Omental fat pad (tissue), 4 donors: ENCODE measurements around the gene CCDC6. TPM values are rescaled to one million over a fixed set of nuclear protein-coding genes. Genes with fewer than 3 reads are reported as not detected.

Experiments
- ATAC-seq: fragments of 150-250 bp; one replicate; pipeline ENCODE4 v1.9.1; 2016; ENCODE audit warnings: mild to moderate bottlenecking, moderate library complexity; ENCODE audit not compliant: low FRiP score
- DNase-seq: peaks from one replicate; pipeline ENCODE4 v3.0.0-alpha.2; 2019; ENCODE audit warnings: low spot score
- total RNA-seq, 4 donors: library from RNA; depleted of rRNA; stranded (reverse); fragments of >200 nt; gene quantifications; one replicate each; pipeline ENCODE4 v1.1.0, GENCODE V29; 2016
- TF ChIP-seq, protein P1 (sequence below), 3 donors: fragments of 450-650 bp; IDR thresholded peaks; one replicate each; pipeline ENCODE4 v1.5.1; 2016 to 2017; ENCODE audit warnings: antibody characterized with exemption in 3 of 3, mild to moderate bottlenecking in 3 of 3, moderate library complexity in 2 of 3

CCDC6 gene
- total RNA-seq, 4 donors from 2014 or later = 24.7 to 29.7 (median 25.9) TPM

DNA sequence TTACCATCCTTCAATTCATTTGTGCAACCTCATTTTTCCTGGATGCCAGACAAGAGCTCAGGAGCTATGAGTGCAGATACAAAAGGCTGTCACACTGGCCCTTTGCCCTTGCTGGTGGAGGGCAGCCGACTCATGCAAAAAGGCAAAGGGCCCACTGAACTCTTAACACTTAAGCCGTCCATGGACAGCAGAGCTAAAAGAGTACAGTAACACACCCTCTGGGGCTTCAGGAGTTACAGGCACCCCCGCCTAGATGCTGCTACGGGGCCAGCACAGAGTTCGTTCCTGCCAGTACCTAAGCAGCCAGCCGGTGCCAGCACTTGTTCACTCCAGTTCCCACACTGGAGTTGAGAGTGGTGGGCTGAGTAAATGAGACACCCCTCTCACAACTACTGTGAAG is 83.2 kb downstream of the CCDC6 start:
- no peak for DNase-seq
- no peak for ATAC-seq
- TF ChIP-seq, protein P1, sequence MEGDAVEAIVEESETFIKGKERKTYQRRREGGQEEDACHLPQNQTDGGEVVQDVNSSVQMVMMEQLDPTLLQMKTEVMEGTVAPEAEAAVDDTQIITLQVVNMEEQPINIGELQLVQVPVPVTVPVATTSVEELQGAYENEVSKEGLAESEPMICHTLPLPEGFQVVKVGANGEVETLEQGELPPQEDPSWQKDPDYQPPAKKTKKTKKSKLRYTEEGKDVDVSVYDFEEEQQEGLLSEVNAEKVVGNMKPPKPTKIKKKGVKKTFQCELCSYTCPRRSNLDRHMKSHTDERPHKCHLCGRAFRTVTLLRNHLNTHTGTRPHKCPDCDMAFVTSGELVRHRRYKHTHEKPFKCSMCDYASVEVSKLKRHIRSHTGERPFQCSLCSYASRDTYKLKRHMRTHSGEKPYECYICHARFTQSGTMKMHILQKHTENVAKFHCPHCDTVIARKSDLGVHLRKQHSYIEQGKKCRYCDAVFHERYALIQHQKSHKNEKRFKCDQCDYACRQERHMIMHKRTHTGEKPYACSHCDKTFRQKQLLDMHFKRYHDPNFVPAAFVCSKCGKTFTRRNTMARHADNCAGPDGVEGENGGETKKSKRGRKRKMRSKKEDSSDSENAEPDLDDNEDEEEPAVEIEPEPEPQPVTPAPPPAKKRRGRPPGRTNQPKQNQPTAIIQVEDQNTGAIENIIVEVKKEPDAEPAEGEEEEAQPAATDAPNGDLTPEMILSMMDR (IDR thresholded peaks at IDR 0.05) = no peak

DNA sequence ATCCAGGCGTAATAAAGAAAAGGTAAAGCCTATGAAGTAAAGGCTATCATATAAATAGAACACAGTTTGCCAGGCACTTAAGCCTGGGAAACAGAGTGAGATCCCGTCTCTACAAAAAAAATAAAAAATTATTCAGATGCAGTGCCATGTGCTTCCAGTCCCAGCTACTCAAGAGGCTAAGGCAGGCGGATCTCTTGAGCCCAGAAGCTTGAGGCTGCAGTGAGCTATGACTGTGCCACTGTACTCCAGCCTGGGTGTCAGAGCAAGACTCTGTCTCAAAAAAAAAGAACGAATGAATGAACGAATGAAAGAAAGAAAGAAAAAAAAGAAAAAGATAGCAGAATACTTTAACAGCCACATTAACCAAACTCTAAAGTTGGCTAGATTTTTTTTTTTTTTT is 85.9 kb downstream of the CCDC6 start:
- no peak for ATAC-seq
- DNase-seq = no peak
- TF ChIP-seq, protein P1 (IDR thresholded peaks at IDR 0.05) = no peak

DNA sequence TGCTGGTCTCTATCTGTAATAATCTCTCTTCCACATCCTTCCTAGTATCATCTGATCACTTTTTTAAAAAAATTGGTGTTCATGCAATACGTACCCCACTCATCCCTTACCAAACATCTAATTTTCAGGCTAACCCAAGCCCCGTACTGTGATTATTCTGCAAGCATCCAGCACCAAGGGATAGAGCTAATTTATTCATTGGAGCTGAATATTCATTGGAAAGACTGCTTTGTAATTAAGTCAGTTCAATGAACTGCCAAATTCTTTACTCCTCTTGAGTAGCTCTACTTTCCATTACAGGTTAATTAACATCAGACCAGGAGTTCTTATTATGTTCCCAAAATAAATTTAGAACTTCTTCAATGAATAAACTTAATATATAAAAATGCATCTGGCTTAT is 86.7 kb downstream of the CCDC6 start:
- DNase-seq (no peak), ATAC-seq (no peak)
- TF ChIP-seq, protein P1 (IDR thresholded peaks at IDR 0.05) = no peak

DNA sequence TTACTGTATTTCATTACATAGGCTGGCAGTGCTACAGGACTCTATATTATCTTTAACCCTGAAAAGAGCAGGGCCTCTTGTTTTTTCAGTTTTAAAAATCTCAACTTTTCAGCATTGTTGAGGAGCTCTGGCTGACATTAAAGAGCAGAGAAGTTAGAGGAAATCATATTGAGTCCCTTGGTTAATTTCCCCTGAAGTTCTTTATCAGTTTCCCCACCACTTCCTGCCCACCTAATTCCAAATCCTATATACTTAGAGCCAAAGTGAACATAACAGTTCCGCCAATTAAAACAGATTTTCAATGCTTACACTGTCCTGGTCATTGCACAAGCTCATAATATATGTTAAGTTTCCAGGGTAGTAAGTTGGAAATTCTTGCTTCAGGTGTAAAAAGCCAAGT is 87.1 kb downstream of the CCDC6 start:
- TF ChIP-seq, protein P1 (IDR thresholded peaks at IDR 0.05) = no peak
- DNase-seq (no peak), ATAC-seq (no peak)

DNA sequence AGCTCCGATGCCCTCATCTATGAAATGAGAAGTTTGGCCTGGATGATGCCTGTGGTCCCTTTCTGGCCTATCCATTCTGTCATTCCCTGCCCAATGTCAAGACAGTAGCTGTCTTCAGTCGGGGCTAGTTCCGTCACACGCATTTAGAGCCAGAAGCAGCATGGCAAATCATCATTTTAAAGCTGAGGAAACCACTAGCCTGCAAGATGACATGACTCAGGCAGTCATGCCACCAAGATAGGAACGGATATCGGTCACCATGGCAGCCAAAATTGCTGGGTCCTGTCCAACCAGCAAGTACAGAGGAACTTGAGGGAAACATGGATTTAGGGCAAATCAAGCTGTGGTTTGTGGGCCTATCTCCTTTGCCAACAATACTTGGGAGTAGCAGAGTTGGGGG is 88.6 kb downstream of the CCDC6 start:
- no peak for DNase-seq
- TF ChIP-seq, protein P1 (IDR thresholded peaks at IDR 0.05) = no peak
- ATAC-seq = no peak

DNA sequence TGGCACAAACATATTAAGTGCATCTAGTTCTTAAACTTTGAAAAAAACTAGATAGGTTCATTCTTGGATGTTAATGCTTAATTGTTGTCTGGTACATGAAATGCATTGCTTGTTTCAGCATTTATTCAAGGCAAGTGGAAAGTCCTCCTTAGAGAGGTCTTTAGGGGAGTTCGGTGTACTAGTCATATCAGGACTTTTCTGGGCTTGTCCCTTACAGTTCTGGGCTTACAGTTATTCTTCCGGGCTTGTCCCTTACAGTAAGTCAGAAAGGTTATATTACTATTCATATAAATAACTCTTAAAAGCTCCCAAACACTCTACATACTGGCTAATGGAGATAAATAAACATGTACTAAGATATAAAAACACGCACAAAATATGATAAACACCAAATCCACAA is 91.5 kb downstream of the CCDC6 start:
- no peak for ATAC-seq
- TF ChIP-seq, protein P1 (IDR thresholded peaks at IDR 0.05) = no peak
- DNase-seq = no peak

DNA sequence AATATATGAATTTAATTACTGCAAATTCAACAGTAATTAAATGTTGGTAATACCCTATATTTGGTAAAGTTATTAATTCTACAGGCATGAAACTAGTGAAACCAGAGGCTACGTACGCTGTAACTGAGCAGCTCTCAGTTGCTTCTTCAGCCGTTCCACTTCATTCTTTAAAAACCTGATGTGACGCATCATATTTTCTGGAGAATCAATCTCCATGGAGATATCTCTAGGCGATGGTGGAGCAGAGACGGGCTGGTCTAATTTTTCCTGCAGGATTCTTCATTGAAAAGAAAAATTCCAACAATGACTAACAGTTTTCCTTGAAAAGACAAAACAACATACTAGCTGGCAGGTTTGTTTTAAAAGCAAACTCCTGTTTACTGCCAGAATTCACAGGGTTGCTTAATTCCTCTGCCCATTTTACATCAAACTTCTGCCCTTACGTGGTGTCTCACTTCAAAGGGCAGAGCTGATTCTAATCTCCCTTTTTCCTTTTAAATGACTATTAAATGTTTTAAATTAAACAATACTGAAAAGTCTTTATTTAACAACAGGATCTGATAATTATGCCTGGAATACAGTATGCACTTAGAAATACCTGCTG is 93.7 kb downstream of the CCDC6 start:
- DNase-seq (no peak), ATAC-seq (no peak)
- TF ChIP-seq, protein P1 (IDR thresholded peaks at IDR 0.05) = no peak
